Hippocampal formation (tissue), 2 donors: ENCODE data around the gene WRAP73.
A peak's percentile ranks its signal among the peaks of the same experiment; 100 is the strongest.

Experiments used
- DNase-seq, 2 donors: peaks; one replicate each; lab custom pipeline; 2025; lab: John Stamatoyannopoulos, UW

Gene WRAP73

DNA sequence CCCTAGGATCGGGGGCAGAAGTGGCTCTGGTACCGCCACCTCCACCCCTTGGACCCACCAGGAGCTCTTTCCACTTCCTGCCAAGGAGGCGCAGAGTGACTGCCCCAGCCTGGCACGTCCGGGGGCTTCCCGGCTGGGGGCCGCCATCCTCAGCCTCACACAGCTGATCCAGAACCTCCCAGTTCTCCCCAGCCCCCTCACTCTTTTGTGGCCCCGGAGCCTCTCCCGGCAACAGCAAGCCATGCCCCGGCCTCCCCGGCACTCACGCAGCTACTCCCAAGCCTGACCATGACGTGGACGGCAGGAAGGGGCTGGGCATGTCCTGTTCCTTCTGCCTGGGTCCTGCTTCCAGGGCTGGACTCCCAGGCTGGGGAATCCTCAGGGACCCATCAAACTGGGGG is 19.5 kb upstream of the WRAP73 start:
- no peak for DNase-seq

DNA sequence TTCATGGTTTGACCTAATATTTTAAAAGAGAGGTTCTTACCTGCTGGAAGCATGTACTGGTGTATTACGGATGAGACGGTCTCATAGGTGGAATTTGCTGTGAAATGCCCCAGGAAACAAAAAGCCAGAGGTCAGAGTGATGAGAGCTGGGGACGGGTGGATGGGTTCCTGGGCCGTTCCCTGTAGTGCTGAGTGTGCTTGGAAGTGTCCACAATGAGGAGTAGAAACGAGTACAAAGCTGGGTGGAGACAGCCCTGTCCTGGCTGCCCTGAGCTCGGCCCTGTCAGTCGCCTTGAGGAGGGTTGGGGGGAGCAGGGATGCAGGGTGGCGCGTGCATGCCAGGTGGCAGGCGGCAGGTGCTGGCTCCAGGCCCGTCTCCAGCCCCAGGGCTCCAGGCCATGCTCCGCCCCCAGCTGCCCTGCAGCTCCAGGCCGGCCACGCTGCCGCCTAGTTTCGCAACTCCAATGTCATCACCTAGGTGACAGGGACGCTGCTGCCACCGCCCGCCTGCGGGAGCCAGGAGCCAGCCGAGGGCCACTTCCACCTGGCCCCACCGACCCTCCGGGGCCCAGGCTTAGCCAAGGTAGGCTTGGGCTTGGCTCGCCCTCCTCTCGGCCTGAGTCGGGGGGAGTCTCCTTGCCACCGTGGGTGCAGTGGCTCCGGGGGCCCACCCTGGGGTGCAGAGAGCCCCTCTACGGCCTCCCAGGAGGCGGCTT is 18.8 kb upstream of the WRAP73 start:
- peak in 1 of 2 donors; percentile 46 for DNase-seq

DNA sequence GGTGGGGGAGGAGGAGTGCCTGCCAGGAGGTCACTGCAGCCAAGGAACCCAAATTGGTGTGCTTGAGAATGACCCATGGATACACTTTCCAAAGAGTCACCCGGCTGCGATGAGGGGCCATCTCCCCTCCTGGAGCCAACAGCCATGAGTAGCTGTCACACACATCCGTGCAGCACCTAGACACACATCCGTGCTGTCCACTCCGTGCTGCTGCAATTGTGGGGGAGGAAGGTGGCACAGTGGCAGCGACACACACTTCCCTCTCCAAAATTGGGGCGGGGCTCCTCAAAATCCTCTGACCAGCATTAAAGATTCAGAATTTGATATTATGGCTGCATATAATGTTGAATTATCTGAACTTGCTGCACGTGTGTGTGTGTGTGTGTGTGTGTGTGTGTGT is 18.2 kb upstream of the WRAP73 start:
- no peak for DNase-seq

DNA sequence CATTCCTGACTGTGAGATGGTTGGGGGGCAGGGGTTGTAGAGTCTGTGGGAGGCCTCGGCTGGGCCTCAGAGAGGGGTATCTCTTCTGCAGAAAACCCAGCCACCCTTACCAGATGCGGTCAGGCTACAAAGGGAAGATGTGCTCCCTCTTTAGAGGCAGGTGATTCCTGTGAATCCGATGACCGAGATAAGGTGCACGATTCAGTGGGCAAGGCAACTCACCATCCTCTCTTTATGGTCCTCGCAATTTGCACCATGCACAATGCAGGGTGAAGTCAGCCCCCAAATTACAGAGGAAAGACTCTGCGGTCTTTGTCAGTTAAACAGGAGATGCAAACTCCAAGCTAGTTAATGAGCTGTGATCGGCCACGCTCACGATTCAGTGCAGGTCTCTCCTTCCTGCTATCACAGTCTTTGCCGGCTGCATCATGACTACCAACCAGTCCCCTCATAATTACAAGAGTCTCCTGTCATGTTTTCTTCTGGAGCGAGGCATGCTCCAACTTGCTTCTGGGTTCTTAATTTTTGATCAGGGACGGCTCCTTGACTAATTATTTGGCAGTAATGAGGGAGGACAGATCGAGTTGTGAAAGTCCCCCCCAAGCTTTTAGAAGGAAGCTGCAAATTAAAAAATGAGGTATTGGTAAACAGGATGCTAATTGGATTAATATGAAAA is 14.9 kb upstream of the WRAP73 start:
- no peak for DNase-seq

DNA sequence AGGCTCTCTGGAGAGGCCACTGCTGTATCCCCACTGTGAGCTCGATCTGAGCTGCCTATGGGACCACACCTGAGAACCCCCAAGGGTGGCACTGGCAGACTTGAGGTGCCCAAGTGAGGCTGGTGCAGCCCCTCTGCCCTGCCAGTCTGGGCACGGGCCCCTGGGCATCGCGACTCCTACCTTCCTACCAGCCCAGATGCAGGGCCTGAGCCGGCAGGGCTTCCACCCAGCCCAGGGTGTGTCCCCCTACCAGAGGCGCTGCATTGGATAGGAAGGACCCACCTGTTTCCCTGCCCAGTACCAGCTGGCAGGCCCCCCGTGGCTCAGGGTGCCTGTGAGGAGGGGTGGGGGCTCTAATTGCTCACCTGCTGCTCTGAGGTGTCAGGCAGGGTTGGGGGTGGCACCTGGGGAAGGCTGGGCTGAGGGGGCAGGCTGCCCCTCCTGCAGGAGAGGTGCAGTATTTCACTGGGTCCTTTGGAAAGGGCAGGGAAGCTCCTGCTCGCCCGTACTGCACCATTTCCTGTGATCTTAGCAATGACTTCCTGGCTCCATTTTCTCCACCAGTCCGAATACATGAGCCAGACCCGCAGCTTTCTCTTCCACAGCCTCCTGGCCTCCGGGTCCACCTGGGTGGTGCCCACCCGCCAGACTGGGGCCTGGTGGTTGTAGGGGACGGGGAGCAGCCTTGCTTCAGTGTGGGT is 14.2 kb upstream of the WRAP73 start:
- DNase-seq, result no peak

DNA sequence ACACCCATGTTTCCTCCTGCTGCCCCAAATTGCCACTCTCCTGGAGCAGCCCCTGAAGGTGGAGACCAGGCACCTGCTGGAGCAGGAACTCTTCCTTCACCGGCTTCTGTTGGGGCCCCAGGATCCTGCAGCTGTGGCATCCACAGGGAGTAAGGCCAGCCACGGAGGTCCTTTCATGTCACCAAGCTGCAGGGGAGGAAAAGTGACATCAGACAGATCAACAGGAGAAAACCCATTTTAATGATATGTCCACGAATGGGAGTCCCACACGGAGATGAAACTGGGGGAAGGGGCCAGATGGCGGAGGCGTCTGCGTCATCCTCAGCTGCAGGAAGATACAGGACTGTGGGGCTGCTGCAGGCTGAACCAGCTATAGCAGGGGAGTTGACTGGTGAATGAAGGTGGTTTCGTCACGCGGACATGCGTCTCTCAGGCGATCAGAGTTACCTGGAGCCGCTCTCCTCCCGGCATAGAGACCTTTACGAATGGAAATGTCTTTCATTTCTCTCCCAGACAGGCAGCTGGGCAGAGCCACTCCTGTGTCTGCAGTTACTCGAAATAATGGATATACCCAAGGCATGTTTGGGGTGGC is 12.3 kb upstream of the WRAP73 start:
- no peak for DNase-seq

DNA sequence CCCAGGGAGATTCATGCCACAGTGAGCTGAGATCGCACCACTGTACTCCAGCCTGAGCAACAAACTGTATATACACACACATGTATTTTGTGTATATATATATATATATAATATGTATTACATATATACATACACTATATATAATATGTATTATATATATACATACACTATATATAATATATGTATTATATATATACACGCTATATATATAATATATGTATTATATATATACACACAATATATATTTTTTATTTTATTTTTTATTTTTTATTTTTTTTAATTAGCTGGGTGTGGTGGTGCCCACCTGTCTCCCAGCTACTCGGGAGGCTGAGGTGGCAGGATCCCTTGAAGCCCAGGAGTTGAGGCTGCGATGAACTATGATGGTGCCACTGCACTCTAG is 11.7 kb upstream of the WRAP73 start:
- no peak for DNase-seq

DNA sequence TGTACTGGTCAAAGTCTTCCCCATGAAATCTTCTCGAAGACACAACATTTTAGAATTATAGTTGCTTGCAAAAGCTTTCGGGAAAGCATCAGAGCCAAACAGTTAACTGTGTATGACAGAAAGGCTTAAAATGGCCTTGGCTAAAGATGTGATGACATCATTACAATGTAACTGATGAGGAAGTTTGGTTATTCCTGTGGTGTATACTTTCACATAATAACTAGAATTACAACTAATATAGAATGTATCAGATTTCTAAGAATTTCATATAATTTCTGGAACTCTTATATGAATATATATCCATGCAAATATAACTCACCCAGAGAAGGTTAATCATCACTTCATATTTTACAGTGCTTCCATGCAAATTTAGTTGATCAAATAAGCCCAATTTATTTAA is 10.8 kb upstream of the WRAP73 start:
- DNase-seq, result no peak

DNA sequence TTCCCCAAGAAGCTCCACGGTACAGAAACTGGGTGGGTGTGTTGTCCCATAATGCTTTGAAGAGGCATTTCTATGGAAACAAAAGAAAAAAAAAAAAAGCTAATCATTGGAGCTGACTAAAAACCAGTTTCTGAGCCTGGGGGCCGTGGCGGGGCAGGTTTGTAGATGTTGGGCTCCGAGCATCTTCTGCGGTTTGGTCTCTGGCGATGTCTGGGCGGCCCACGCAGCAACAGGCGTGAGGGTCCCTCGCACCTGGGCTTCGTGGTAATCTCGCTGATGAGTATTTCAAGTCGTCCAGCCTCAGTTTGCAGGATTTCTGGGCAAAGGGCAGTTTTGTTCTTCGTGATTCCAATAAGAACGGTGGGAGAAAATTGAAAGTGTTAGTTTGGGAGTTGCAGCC is 9.2 kb upstream of the WRAP73 start:
- no peak for DNase-seq

DNA sequence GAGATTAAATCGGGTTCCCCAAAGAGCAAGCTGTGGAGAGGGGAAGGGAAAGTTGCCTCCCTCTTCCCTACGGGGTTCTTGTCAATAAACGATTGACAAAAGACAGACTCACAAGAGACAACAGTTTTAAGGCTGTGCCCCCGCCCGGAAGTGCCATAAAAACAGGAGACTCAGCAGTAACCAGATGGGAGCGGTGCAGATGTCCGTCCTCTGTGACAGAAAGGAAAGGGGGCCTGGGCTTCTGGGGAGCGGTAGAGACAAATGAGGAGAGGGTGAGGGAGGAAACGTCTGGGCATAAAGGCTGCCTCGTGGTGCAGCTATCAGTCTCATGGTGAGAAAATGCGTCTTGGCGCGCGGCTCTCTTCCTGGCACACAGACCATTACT is 8.3 kb upstream of the WRAP73 start:
- DNase-seq, result no peak

DNA sequence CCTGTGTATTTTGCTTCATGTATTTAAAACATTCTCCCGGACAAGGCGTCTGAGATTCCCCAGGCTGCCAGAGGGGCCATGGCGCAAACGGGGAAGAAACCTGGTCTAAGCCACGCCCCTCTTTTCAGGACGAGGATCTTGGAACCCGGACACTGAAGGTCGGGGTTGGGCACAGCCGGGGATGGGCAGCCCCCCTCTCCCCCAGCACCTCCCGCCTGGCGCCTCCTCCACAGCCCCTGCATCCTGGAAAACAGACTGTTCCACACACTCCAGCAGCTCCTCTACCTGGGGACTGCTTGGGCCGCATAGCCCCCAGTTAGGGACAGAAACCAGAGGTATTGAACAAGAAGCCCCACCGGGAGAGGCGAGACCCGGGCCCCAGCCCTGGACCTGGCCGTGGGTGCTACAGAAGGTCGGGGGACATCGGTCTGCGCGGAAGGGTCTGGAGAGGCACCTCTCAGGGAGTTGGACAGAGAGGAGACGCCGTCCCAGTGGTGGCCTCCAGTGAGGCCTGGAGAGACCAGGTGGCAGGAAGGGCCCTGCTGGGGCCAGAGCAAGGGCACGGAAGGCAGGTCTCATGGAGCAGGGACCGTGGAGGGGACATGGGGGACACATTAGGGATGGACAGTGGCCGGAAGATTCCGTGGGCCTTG is 7.8 kb upstream of the WRAP73 start:
- no peak for DNase-seq

DNA sequence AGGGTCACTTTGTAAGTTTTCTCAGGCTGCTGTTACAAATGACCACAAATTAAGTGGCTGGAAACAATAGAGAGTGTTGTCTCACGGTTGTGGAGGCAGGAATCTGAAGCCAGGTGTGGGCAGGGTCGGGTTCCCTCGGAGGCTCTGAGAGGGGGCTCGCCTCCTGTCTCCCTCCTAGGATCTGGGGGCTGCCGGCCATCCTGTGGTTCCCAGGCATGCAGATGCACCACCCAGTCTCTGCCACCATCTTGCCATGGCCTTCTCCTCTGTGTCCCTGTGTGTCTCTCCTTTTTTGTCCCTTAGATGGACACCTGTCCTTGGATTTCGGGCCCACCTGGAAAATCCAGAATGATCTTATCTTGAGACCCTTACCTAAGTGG is 7.2 kb upstream of the WRAP73 start:
- no peak for DNase-seq

DNA sequence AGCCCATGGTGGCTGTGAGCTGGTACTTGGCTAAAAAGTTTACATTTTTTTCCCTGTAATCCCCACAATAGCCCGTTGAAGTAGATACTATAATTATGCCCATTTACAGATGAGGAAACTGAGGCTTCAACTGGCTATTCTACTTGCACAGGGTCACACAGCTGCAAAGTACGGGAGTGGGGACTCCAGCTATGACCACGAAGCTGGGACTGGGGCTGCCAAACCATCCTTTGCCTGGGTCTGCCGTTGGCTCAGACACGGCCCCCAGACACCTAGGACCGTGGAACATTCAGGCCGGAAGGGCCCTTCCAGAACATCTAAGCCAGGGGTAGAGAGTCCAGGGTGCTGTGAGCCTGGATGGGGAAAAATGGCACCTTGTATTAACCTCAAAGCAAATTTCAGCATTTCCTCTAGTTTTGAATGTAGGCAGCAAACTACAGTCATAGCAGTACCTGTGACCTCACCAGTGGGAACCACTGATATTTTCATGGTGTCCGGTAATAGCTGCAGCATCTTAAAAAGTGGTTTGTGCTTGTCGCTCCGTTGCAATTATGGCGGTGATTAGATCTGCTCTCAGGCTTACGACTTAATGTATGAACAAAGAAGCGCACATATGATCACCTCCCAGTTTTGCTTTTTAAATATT is 6.7 kb upstream of the WRAP73 start:
- no peak for DNase-seq

DNA sequence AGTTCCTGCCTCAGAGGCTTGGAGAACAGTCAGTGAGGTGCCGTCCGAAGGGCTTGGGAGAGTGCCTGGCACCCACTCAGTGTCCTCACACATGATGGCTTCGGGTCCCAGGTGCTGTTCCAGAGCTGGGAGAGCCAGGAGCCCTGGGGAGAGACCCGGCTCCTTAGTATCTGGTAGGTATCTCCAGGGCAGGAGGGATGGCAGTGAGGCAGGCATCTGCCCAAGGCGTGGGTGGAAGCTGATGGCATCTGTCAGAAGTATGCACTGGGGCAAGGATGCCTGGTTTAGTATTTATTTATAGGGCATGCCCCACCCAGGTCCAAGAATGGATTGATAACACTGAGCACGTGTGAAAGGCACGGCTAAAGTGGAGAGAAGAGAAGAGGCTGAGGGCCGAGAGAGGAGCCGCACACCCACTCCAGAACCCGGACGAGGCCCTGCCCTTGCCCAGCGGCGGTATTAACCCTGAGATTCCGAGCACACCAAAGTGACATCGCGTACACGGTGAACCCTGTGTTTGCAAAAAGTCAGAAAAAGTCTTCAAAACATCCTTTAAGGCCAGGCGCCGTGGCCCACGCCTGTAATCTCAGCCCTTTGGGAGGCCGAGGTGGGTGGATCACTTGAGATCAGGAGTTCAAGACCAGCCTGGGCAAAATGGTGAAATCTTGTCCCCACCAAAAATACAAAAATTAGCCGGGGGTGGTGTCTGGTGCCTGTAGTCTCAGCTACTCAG is 4.8 kb upstream of the WRAP73 start:
- no peak for DNase-seq

DNA sequence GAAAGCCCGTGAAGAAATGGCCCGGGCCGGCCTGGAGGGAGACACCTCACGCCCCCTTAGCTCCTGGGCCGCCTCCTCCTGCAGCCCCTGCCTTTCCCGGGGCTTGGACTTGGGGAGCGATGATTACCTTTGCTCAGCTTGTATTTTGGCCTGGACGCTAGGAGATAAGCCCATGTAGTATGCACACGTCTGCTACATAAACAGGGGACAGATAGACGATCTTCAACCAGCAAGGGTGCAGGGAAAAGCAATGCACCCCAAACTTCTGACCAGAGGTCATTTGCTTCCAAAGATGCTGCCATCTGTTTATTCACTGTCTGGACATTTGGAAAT is 3.3 kb upstream of the WRAP73 start:
- no peak for DNase-seq

DNA sequence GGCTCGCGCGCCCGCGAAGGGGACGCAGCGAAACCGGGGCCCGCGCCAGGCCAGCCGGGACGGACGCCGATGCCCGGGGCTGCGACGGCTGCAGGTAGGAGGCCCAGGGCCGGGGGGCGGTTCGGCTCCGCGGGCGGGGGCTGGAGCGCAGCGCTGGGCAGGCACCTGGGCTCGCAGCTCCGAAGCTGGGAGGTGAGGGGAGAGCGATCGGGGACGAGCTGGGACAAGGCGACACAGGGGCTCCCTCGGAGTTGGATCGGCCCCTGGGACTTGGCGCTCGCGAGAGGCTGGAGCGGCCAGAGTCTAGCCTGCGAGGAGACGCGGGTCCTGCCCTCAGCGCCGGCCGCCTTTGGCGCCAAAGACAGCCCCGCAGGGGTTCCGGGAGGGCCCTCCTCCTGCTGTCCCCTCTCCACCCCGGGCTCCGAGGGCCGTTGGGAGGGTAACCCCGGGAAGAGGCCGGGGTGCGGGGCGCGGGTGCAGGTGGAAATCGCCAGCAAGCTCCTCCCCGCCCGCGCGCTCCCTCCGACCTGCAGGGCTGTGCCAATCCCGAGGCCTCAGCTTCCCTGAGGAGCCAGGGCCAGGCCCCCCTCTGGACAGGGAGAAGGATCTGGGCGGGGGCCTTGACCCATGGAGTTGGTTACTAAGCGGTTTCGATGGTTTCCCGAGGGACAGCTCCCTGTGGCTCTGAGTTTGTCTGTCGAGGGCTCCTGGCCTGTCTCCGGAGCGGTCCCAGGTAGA is 2.8 kb upstream of the WRAP73 start:
- DNase-seq, result no peak

DNA sequence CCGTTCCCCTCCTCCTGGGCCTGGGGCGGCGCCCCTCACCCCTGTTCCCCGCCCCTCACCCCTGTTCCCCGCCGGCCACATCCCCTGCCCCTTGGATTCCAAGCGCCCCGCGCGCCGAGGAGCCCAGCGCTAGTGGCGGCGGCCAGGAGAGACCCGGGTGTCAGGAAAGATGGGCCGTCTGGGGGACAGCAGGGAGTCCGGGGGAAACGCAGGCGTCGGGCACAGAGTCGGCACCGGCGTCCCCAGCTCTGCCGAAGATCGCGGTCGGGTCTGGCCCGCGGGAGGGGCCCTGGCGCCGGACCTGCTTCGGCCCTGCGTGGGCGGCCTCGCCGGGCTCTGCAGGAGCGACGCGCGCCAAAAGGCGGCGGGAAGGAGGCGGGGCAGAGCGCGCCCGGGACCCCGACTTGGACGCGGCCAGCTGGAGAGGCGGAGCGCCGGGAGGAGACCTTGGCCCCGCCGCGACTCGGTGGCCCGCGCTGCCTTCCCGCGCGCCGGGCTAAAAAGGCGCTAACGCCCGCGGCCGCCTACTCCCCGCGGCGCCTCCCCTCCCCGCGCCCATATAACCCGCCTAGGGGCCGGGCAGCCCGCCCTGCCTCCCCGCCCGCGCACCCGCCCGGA is 2.1 kb upstream of the WRAP73 start, which contains the start of gene TP73:
Gene TP73, plus strand, starts transcription at position 587 of the 618 bp plus-strand sequence. CDS start 29,850 bp downstream, outside the sequence.
- DNase-seq, result no peak

DNA sequence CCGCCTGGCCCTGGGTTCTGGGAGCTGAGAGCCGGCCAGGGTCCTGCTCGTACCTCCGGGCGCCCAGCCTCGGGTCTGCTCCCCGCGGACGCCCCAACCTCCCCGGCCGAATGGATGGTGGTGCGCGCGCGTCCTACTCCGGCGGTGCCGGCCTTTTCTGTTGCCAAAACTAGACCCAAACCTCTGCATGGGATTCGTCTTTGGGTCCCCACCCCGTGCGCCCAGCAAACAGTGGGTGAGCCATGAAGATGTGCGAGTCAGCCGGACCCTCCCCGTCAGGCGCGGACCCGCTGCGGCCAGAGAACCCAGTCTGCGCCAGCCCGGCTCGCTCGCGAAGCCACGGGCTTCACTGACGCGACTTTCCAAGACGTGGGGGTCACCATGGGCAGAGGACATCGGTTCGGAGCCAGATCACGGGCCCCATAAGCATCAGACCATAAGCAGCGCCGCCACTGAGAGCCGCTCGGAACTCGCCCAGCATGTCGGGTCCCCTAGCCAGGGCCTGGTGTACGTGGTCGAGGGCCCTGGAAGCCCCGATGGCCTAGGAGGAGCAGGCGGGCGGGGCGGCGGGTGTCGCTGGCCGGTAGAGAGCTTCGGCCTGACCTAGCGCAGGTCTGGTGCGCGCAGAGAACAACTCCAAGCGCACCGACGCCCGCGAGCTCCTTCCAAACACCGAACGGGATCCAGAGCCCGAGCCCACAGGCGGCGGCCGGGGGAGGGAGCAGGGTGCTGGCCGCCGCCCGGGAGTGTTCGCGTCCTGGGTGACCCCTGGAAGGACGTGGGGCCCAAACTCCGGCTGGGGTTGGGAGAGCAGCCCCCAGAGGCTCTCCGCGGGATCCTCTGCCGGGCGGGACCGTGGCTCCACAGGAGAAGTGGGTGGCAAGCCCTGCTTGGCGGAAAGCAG is 1.4 kb upstream of the WRAP73 start:
- no peak for DNase-seq
